GM18526 (cell line): ENCODE results near the gene ARL8A.

ENCODE experiments used
- POLR2A ChIP-seq: IDR thresholded peaks from 3 replicates; pipeline ENCODE4 v1.6.1; 2011; ENCODE audit not compliant: insufficient read length; ENCODE audit errors: extremely low read depth

The ARL8A gene

DNA sequence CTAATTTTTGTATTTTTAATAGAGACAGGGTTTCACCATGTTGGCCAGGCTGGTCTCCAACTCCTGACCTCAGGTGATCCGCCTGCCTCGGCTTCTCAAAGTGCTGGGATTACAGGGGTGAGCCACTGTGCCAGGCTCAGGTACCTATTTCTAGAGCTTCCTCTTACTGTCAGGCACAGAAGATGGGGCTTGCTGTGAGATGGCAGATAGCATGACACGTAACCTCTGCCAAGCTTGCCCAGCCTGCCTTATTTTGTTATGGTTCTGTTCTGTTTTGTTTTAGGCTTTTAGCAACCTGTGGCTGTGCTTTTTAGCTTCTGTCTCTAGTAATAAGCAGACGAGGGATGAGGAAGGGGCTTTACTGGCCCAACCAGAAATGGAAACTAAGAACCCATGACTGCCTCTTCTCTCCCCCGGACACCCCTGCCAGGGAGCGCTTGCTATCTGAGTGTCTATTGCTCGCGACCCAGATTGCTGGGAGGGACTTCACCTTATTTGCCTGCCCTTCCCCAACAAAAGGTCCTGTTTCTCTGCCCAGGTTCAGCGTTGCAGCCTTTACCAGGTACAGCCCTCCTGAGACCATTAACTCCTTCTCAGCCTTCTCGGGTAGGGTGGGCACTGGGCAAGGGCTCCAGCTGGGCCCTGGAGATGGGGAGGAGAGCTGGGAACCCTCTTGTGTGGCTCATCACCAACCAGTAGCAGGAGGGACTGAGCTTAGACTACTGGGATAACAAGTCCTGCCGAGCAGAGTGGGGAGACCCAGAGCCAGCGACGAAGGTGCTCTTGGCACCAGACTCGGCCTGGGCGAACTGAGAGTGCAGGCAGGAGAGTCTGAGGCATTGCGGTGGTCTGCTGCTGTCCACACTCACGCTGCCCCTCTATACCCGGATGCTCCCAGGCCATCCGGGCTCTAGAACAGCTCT, 35.6 kb upstream of the ARL8A start:
- TF ChIP-seq POLR2A, result no peak

DNA sequence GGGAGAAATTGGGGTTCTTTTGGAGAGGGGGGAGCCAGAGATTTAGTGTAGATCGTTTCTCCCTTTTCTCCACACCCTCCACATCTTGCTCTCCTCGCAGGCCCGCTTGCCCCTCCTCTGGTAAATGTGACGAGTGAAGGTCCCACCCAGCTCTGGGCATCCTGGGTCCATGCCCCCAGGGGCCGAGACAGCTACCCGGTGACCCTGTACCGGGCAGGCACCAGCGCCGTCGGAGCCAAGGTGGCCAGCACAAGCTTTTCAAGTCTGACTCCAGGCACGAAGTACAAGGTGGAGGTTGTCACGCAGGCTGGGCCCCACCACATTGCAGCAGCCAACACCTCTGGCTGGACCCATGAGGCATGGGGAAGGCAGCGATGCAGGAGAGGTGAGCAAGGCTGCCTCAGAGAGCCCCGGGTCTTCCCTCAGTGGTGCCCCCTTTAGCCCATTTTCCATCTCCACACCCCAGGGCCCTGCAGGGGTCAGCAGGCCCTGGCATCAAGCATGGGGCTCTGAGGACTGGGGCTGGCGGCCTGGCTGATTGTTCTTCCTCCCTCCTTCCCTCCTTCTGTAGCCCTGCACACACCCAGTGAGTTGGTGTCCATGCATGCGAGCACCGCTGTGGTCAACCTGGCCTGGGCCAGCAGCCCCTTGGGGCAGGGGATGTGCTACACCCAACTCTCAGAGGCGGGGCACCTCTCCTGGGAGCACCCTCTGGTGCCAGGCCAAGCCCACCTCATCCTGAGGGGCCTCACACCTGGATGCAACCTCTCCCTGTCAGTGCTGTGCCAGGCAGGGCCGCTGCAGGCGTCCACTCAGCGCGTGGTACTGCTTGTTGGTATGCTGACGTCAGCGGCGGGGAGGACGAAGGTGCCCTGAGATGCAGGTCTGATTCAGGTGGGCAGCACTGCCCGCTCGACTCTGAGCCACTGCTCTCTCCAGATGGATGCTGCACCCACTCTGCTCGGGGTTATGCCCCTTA, 32.7 kb upstream of the ARL8A start:
- no peak for TF ChIP-seq POLR2A

DNA sequence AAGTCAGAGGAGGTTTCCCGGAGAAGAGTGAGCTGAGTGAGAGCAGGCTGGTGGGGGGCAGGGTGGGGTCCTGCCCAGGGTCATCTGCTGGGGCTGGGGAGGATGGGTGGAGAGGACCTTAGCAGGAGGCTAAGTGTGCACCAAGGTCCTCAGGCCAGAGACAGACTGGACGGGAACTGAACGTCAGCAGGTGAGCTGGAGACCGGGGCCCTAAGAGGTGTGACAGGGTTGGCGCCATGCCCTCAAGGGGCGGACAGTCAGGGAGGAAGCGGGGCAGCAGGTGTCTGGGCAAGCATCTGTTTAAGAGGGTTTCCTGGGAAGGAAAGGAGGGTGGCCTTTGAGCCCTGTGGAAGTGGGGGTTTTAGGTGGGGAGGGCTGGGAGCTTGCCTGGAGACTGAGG, 29.5 kb upstream of the ARL8A start:
- no peak for TF ChIP-seq POLR2A

DNA sequence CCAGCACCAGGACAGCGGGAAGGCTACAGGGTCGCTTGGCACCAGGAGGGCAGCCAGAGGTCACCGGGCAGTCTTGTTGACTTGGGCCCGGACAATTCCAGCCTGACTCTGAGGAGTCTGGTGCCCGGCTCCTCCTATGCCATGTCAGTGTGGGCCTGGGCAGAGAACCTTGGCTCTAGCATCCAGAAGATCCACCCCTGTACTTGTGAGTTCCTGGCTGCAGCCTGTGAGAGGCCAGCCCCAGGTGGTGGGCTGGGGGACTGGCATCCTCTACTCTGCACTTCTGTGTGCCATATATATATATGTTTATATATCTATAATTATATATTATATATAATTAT, 27.4 kb upstream of the ARL8A start:
- no peak for TF ChIP-seq POLR2A

DNA sequence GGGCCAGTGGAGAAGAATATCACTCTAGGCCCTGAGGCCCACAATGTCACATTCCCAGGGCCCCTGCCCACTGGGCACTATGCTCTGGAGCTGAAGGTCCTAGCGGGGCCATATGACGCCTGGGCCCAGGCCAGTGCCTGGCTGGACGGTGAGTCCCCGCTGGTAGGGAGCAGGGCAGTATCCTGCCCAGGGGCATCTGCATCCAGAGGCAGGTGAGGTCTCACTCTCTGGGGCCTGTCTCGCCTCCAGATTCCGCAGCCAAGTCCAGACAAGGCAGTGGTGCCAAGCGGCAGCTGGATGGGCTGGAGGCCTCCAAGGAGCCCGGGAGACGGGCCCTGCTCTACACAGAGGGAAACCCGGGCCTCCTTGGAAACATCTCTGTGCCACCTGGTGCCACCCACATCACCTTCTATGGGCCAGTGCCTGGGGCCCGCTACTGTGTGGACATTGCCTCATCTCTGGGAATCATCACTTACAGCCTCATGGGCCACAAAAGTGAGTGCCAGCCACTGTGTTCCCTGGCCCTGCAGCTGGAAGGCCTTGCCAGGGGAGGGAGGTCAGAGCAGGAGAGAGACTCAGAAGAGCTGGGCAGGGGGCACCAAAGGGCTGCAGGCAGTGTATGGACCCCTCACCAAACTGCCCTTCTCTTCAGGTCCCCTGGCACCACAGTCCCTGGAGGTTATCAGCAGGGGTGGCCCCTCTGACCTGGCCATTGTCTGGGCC, 26.9 kb upstream of the ARL8A start:
- no peak for TF ChIP-seq POLR2A

DNA sequence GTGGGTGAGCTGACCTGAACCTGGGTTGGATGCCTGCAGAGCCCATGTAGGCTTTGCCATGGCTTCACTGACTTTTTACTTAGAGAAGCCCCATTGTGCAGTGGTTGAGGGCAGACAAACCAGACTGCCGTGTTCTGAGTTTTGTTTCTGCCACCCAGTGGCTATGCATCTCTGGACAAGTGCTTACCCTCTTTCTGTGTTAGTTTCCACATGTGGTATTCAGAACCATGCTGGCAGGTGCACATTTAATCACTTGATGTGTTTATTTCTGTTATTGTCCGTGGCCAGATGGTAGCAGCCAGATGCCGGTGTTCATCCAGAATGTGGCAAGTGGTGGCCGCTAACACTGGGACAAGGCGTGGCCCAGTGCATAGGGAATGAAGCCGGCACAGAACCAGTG, 26.2 kb upstream of the ARL8A start:
- TF ChIP-seq POLR2A, result no peak

DNA sequence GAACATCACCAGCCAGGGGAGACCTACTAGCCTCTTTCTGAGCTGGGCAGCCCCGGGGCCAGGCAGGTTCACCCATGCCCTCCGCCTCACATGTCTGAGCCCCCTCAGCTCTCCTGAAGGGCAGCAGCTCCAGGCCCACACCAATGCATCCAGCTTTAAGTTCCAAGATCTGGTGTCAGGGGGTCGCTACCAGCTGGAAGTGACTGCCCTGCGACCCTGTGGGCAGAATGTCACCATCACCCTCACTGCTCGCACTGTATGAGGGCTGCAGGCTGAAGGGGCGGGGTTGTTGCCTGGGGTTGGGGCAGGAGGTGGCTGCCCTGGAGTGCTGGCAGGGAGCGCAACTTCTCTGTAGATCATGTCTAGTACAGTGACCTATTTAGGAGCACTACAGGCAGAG, 24.3 kb upstream of the ARL8A start:
- TF ChIP-seq POLR2A, result no peak

DNA sequence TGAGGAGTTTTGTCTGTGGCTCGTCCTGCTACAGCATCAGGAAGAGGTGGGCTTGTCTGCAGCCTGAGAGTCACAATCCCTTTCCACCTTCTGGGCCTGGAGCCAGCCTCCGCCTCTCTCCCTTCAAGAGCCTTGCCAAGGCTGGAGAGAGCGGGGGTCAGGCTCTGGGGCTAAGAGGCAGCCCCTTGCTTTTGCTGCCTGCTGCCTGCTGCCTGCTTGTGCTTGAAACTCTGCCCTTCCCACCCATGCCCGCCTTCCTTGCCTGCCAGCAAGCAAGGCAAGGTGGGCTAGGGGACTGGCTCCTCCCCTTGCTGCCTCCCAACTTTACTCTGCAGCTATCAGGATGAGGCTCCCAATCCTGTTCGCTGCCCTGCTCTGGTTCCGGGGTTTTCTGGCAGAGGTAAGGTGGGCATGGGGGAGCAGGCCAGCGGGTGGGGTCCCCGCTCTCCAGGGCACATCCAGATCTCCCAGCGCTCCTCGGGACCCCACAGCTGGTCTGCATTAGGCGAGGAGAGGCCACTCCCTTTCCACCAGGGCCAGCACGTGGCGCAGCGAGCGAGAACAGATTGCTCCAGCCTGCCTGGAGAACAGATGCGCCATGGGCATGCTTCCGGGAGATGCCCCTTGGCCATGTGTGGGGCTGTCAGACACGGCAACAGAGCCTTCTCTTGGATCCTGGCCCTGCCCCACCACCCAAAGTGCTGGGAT, 23.3 kb upstream of the ARL8A start:
- TF ChIP-seq POLR2A, result no peak

DNA sequence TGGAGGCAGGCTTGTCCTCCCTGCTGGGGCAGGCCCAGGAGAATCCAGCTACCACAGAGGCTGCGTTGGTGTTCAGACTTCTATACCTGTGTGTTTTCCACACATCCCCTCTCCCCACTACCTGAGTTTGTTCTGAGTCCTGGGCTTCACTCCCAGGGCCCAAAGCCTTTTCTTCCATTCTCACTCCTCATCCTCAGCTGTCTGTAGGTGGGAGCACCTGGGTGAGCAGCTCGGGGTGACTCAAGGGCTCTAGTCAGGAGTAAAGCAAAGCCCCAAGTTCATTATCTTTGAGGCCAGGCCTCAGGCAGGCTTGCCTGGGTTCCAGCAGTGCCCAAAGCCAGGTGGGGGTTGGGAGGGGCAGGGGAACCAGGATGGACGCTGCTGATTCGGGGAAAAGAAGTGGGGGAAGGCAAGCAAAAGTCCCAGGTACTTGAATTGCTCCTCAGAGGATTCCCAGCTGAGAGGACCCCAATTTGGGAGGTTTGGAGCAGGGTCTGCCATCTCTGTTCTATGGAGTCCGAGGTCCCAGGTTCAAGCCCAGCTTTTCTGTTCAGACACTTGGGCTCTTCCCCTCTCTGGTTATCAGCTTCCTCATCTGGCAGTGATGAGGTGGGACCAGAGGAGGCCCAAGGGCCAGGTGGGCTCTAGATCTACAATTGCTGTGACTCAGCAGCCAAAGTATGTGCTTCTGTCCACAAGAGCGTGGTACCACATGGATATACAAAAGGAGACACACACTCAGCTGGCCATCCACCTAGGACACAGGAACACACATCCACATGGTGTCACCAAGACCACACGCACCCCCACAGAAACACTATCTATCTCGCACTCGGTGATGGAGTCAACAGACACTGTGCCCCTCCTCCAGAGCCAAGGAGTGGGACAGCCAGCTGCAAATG, 21.7 kb upstream of the ARL8A start:
- no peak for TF ChIP-seq POLR2A

DNA sequence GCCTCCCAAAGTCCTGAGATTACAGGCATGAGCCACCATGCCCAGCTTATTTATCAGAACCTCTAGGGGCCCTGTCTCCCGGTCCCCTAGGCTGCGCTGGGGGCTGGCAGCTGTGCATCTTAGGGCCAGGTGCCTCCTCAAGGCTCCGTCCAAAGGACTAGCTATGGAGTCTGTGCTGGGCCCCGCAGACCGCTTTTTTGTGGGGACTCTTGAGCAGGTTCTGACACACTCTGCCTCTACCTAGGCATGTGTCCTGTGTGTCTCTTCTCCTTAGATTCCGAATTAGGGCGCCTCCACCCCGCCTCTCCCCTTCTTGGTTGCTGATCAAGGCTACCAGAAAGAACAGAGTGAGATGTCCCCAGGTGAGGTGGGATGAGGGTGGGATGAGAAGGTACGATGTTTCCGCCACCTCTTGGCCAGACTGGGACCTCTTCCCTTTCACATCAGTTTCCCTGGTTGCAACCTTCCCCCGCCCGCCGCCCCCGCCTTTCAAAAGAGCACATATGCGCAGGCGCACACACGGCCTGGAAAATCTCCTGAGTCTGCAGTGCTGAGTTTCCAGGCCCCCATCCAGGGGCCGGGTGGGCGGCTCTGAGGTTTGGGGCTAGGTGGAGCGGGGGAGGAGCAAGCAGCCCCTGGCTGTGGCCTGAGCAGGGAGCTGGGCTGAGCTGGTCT, 20.9 kb upstream of the ARL8A start:
- TF ChIP-seq POLR2A, result no peak

DNA sequence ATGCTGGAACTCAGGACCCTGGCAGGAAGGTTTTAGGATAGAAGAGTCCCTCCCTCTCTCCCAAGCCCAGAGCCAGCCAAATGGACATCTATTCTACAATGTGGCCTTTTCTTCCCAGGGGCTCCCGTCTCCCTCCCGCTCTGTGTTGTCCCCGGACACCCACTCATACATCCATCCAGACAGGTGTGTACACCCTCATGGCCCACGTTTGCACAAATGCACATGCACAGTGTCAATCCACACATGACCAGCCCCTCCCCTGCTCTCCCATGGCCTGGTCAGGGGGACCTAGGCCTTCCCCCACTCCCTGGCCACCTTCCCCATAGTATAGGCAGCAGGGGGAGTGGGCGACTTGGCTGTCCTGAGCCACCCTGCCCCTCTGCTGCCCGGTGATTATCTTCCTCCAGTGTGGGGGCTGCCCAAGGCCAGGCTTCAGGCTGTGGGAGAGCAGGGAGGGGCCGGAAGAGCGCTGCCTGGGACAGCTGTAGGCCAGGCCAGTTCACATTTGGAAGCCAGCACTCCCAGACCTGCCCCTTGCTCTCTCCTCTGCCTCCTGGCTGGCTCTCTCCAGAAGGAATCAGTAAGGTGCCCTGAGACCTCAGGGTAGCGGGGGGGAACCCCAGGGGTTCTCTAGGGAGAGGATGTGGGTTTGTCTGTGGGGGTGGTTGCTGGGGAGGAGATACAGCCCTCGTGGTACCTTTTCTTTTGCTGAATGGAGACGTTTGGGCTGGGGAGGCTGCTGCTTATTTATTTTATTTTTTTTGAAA, 19.9 kb upstream of the ARL8A start:
- TF ChIP-seq POLR2A, result no peak

DNA sequence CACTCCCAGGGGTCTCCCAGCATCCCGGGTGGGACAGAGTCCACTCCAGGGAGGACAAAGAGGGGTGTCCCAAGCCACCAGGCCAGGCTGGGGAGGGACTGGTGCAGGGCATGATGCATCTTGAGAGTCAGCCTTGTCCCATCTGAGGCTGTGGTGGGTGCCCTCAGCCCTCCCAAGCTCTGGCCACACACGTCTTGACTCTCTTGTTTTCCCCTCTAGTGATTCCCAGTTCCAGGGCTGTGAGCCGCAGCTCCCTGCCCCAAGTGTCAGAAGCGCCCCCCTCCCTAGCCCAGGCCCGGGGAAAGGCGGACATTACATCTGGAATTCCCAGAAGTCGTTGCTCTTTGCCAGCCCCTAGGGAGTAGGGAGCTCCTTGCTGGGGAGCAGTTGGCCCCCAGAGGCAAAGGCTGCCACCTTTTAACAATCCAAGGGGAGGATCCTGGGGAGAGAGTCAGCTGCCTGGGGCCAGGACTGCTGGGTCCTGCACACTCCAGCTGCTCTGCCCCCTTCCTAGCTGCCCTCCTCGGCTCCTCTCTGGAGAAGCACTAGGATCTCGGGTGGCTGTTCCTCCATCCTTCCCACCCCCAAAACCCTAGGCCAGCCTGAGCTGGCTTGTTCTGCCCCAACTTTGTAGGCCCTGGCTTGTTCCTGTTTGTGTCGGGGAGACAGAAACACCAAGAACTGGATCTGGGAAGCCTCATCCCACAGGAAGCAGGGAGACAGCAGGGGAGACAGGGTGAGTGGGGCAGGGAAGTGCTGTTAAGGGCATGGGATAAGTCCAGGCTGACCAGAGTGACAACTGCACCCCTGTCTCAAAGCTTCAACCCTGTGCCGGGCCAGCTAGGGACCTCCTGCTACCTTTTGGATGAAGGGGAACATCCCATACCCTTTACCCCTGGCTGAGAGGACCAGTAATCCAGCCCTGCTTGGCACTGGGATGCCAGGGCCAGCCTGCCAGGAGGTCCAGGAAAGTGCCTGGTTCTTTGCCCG, 19.0 kb upstream of the ARL8A start:
- TF ChIP-seq POLR2A, result no peak
